HepG2 (cell line): Measurements from ENCODE around the gene TCFL5. TPM values are rescaled to one million over a fixed set of nuclear protein-coding genes. Genes with fewer than 3 reads are reported as not detected.

Experiments
- AKNA ChIP-seq: sonication (generic); formaldehyde crosslinking; IDR thresholded peaks from 2 replicates; pipeline ENCODE4 v1.4.0; 2020; ENCODE audit warnings: missing genetic modification reagents, borderline replicate concordance
- ATF4 ChIP-seq, 2 experiments: fragments of 450-650 bp in 1 of 2; sonication (generic) in 1 of 2; formaldehyde crosslinking; IDR thresholded peaks; 2 replicates each; pipeline versions ENCODE4 v1.5.0 to v1.8.0; 2020 to 2022; ENCODE audit warnings: mild to moderate bottlenecking in 1 of 2, missing genetic modification reagents in 1 of 2
- CHCHD3 ChIP-seq: sonication (generic); formaldehyde crosslinking; IDR thresholded peaks from 2 replicates; pipeline ENCODE4 v1.8.0; 2022; ENCODE audit warnings: mild to moderate bottlenecking, missing genetic modification reagents, moderate library complexity
- NR3C1 ChIP-seq: sonication (generic); formaldehyde crosslinking; IDR thresholded peaks from 2 replicates; pipeline ENCODE4 v1.4.0; 2020; ENCODE audit warnings: missing genetic modification reagents
- PAWR ChIP-seq: sonication (generic); formaldehyde crosslinking; IDR thresholded peaks from 2 replicates; pipeline ENCODE4 v1.4.0; 2020; ENCODE audit warnings: missing genetic modification reagents, mild to moderate bottlenecking, borderline replicate concordance
- RXRB ChIP-seq: IDR thresholded peaks from 2 replicates; pipeline ENCODE4 v1.6.1; 2016; ENCODE audit warnings: borderline replicate concordance, missing genetic modification reagents, missing compliant biosample characterization
- TBX2 ChIP-seq: sonication (generic); formaldehyde crosslinking; IDR thresholded peaks from 2 replicates; pipeline ENCODE4 v1.5.0; 2020; ENCODE audit warnings: missing genetic modification reagents, mild to moderate bottlenecking, borderline replicate concordance
- UBTF ChIP-seq: sonication (generic); formaldehyde crosslinking; IDR thresholded peaks from 2 replicates; pipeline ENCODE4 v1.4.0; 2020; ENCODE audit warnings: mild to moderate bottlenecking, missing genetic modification reagents
- ZBTB38 ChIP-seq: sonication (generic); formaldehyde crosslinking; IDR thresholded peaks from 2 replicates; pipeline ENCODE4 v1.5.1; 2020; ENCODE audit warnings: mild to moderate bottlenecking, missing genetic modification reagents
- ZNF484 ChIP-seq: sonication (generic); formaldehyde crosslinking; IDR thresholded peaks from 2 replicates; pipeline ENCODE4 v1.5.1; 2020; ENCODE audit warnings: mild to moderate bottlenecking, low read depth, missing genetic modification reagents, borderline replicate concordance
- ZNF552 ChIP-seq: sonication (generic); formaldehyde crosslinking; IDR thresholded peaks from 2 replicates; pipeline ENCODE4 v1.9.0; 2022; ENCODE audit warnings: missing genetic modification reagents, mild to moderate bottlenecking, borderline replicate concordance
- ZNF883 ChIP-seq: sonication (generic); formaldehyde crosslinking; IDR thresholded peaks from 2 replicates; pipeline ENCODE4 v1.5.1; 2020; ENCODE audit warnings: mild to moderate bottlenecking, missing genetic modification reagents; ENCODE audit errors: not compliant biosample characterization
- ZSCAN31 ChIP-seq: sonication (generic); formaldehyde crosslinking; IDR thresholded peaks from 2 replicates; pipeline ENCODE4 v1.5.0; 2020; ENCODE audit warnings: low read depth, mild to moderate bottlenecking, missing genetic modification reagents
- polyA plus RNA-seq, 8 experiments: library from polyadenylated mRNA; depleted of rRNA in 3 of 8; stranded (reverse) in 7 of 8; unstranded in 1 of 8; fragments of >200 nt; fragmentation: Illumina TruSeq in 4 of 8; extraction: Trizol in 4 of 8; gene quantifications; 2 replicates each; pipeline versions ENCODE4 v1.2.1 to v1.2.3, GENCODE V29; 2011 to 2016; ENCODE audit warnings: low read depth in 4 of 8, missing spikeins in 1 of 8, mixed read lengths in 1 of 8; ENCODE audit not compliant: insufficient read depth in 1 of 8
- total RNA-seq, 5 experiments: library from RNA; depleted of rRNA; stranded (reverse); fragments of >200 nt; fragmentation: Illumina TruSeq; extraction: Trizol; gene quantifications; 2 replicates each; pipeline ENCODE4 v1.2.3, GENCODE V29; 2016; ENCODE audit warnings: low read depth in 1 of 5
- TF ChIP-seq, protein P1 (sequence below): sonication (generic); formaldehyde crosslinking; IDR thresholded peaks from 2 replicates; pipeline ENCODE4 v1.4.0; 2020; ENCODE audit warnings: mild to moderate bottlenecking, missing genetic modification reagents
- TF ChIP-seq, protein P2 (sequence below): sonication (generic); formaldehyde crosslinking; IDR thresholded peaks from 2 replicates; pipeline ENCODE4 v1.8.1; 2023; ENCODE audit warnings: mild to moderate bottlenecking, moderate library complexity, missing genetic modification reagents
- TF ChIP-seq, protein P3 (sequence below): sonication (generic); formaldehyde crosslinking; IDR thresholded peaks from 2 replicates; pipeline ENCODE4 v1.5.1; 2020; ENCODE audit warnings: mild to moderate bottlenecking, missing genetic modification reagents, moderate library complexity

TCFL5 gene
- total and polyA plus RNA-seq, 2 of the 13 experiments (the other 11 are each of a cell fraction or from before 2014, with no cell fraction given): 14.8 to 20.0 TPM

- TF ChIP-seq, protein P1, sequence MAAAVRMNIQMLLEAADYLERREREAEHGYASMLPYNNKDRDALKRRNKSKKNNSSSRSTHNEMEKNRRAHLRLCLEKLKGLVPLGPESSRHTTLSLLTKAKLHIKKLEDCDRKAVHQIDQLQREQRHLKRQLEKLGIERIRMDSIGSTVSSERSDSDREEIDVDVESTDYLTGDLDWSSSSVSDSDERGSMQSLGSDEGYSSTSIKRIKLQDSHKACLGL: no peak
- TF ChIP-seq, protein P2, sequence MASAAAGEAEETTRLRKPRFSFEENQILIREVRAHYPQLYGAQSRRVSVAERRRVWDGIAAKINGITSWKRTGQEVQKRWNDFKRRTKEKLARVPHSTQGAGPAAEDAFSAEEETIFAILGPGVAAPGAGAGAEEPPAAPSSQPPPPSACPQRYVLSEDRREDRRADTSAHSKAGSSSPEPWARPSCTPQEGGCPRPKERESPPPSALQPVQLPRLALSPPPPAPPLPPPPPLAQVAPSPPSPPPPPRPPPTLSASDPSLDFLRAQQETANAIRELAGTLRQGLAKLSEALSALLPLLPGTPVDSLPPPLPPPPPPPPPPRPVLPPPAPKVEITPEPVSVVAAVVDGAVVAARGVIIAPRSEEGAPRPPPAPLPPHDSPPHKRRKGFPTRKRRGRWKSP (CRISPR knock-in tag): no peak
- 0 out of 2 replicates have a peak, but pooled peaks have one; percentile 3 for TF ChIP-seq ZBTB38 (CRISPR knock-in tag)
- no peak for TF ChIP-seq AKNA (CRISPR knock-in tag)
- no peak for TF ChIP-seq TBX2 (CRISPR knock-in tag)
- TF ChIP-seq, protein P3, sequence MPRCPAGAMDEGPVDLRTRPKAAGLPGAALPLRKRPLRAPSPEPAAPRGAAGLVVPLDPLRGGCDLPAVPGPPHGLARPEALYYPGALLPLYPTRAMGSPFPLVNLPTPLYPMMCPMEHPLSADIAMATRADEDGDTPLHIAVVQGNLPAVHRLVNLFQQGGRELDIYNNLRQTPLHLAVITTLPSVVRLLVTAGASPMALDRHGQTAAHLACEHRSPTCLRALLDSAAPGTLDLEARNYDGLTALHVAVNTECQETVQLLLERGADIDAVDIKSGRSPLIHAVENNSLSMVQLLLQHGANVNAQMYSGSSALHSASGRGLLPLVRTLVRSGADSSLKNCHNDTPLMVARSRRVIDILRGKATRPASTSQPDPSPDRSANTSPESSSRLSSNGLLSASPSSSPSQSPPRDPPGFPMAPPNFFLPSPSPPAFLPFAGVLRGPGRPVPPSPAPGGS (CRISPR knock-in tag): no peak
- TF ChIP-seq PAWR (CRISPR knock-in tag): no peak
- TF ChIP-seq ZNF552 (CRISPR knock-in tag): no peak
- no peak for TF ChIP-seq CHCHD3 (CRISPR knock-in tag)
- no peak for TF ChIP-seq RXRB
- no peak for TF ChIP-seq UBTF (CRISPR knock-in tag)
- TF ChIP-seq ATF4 (CRISPR knock-in tag; IDR thresholded peaks at IDR 0.05): no peak
- TF ChIP-seq ZNF484 (CRISPR knock-in tag): no peak
- TF ChIP-seq ZNF883 (CRISPR knock-in tag): no peak
- TF ChIP-seq ZSCAN31: 0 out of 2 replicates have a peak, but pooled peaks have one; percentile 45
- TF ChIP-seq NR3C1 (CRISPR knock-in tag): no peak
Measured at GRCh38 chr20:62906647-62907375, 45.2 kb upstream of the TCFL5 start (continued).
